Lower leg skin (tissue), 3 donors: Measurements from ENCODE around the gene CREB5.

Source experiments
- POLR2A ChIP-seq, 2 donors: fragments of 450-650 bp; IDR thresholded peaks; one replicate each; pipeline ENCODE4 v1.6.1; 2016 to 2017; ENCODE audit warnings: antibody characterized with exemption in 2 of 2, mild to moderate bottlenecking in 1 of 2, moderate library complexity in 1 of 2
- TF ChIP-seq, protein P1 (sequence below), 3 donors: fragments of 450-650 bp; IDR thresholded peaks; one replicate each; pipeline ENCODE4 v1.5.1; 2016; ENCODE audit warnings: antibody characterized with exemption in 3 of 3, mild to moderate bottlenecking in 3 of 3, moderate library complexity in 2 of 3

DNA sequence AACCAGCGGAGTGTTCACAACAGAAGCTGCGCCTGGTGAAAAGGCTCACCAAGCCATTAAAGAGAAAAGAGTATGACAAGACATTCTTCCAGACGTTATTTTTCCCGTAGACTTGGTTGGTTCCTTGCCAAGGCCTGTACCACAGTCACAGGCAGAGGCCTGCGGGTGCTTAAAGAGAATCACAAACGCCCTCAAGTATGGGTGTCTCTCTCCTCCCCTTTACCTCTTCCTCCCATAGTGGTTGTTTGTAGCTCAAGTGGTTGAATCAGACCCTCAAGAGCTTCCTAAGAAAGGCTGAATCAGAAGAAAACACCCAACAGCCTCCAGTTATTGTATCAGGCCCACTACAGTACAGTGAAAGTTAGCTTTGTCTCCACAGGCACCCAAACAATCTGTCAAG lies 169.0 kb downstream of the CREB5 start:
- TF ChIP-seq, protein P1, sequence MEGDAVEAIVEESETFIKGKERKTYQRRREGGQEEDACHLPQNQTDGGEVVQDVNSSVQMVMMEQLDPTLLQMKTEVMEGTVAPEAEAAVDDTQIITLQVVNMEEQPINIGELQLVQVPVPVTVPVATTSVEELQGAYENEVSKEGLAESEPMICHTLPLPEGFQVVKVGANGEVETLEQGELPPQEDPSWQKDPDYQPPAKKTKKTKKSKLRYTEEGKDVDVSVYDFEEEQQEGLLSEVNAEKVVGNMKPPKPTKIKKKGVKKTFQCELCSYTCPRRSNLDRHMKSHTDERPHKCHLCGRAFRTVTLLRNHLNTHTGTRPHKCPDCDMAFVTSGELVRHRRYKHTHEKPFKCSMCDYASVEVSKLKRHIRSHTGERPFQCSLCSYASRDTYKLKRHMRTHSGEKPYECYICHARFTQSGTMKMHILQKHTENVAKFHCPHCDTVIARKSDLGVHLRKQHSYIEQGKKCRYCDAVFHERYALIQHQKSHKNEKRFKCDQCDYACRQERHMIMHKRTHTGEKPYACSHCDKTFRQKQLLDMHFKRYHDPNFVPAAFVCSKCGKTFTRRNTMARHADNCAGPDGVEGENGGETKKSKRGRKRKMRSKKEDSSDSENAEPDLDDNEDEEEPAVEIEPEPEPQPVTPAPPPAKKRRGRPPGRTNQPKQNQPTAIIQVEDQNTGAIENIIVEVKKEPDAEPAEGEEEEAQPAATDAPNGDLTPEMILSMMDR (IDR thresholded peaks at IDR 0.05), result no peak
- no peak for TF ChIP-seq POLR2A (IDR thresholded peaks at IDR 0.05)
